Naive B cell (primary cell): ENCODE results near the gene TGFBRAP1. TPM values are rescaled to one million over a fixed set of nuclear protein-coding genes. Genes with fewer than 3 reads are reported as not detected.

Source experiments
- ATAC-seq, 2 donors: fragments of 150-1000 bp; cut with Tn5 transposase; 2 replicates each; pipeline ENCODE4 v1.10.0; 2021; ENCODE audit warnings: low read depth in 2 of 2, mild to moderate bottlenecking in 2 of 2, moderate library complexity in 2 of 2
- DNase-seq: peaks from one replicate; pipeline ENCODE4 v3.0.0; 2022
- H3K27ac Mint-ChIP-seq, 6 donors: one replicate each; pipeline ENCODE4 v1.8.0; 2020 to 2022; ENCODE audit warnings: mild to moderate bottlenecking in 6 of 6, mixed read lengths in 6 of 6, moderate library complexity in 5 of 6, inconsistent platforms in 2 of 6
- H3K27me3 Mint-ChIP-seq, 3 donors: one replicate each; pipeline ENCODE4 v1.8.0; 2021 to 2022; ENCODE audit warnings: mixed read lengths in 3 of 3, mild to moderate bottlenecking in 1 of 3
- H3K36me3 Mint-ChIP-seq, 2 donors: one replicate each; pipeline ENCODE4 v1.8.0; 2020 to 2022; ENCODE audit warnings: mixed read lengths in 2 of 2, inconsistent platforms in 1 of 2, mild to moderate bottlenecking in 1 of 2
- H3K4me1 Mint-ChIP-seq, 3 donors: one replicate each; pipeline ENCODE4 v1.8.0; 2020 to 2022; ENCODE audit warnings: mixed read lengths in 3 of 3, inconsistent platforms in 1 of 3, mild to moderate bottlenecking in 1 of 3, moderate library complexity in 1 of 3
- H3K4me3 Mint-ChIP-seq, 8 donors: one replicate each; pipeline ENCODE4 v1.8.0; 2020 to 2022; ENCODE audit warnings: mild to moderate bottlenecking in 8 of 8, mixed read lengths in 8 of 8, moderate library complexity in 8 of 8, inconsistent platforms in 2 of 8
- H3K9me3 Mint-ChIP-seq, 7 donors: one replicate each; pipeline ENCODE4 v1.8.0; 2020 to 2022; ENCODE audit warnings: mixed read lengths in 7 of 7, mild to moderate bottlenecking in 5 of 7, inconsistent platforms in 2 of 7, moderate library complexity in 1 of 7
- polyA plus RNA-seq, 6 donors: library from polyadenylated mRNA; unstranded; fragments of 300-500 nt; fragmentation: Illumina TruSeq; gene quantifications; one replicate each; pipeline ENCODE4 v1.2.3, GENCODE V29; 2021; ENCODE audit warnings: low read depth in 6 of 6

The TGFBRAP1 gene
- 10 to 100 TPM; 17.2 to 31.2 (median 20.5) TPM for polyA plus RNA-seq

- Mint-ChIP-seq H3K27me3 (no peaks in the 10 kb centered on the region), H3K27ac (peak within 1 kb of the TSS; percentile 90 to 98 (median 96)), H3K9me3 (no peaks in the 10 kb centered on the region), H3K4me3 (peak within 1 kb of the TSS; percentile 86 to 99 (median 96)), H3K4me1 (peaks cover 29 to 41% (median 39%) of the 10 kb centered on the region in 3 donors), H3K36me3 (no peaks in the 10 kb centered on the region)
- DNase-seq, result peak; percentile 79
- peak; percentile 92 to 93 for ATAC-seq
These were observed at the start of gene TGFBRAP1 for GRCh38 chr2:105329561-105330495. Gene TGFBRAP1, minus strand, starts transcription at chr2:105329735. Its CDS starts 21,434 bp downstream, at chr2:105308301.

GRCh38 chr2:105378921-105379383 is 49.4 kb upstream of the TGFBRAP1 start:
- H3K4me3 Mint-ChIP-seq, result no peak overlapping the region
- ATAC-seq (no peak), DNase-seq (no peak)
- no peaks in the 10 kb centered on the region for H3K36me3 Mint-ChIP-seq
- no peak overlapping the region for H3K27ac Mint-ChIP-seq
- peaks cover under 1 to 8% (median 6%) of the 10 kb centered on the region in 3 donors for H3K27me3 Mint-ChIP-seq
- no peaks in the 10 kb centered on the region for H3K9me3 Mint-ChIP-seq
- H3K4me1 Mint-ChIP-seq, result no peaks in the 10 kb centered on the region

DNA sequence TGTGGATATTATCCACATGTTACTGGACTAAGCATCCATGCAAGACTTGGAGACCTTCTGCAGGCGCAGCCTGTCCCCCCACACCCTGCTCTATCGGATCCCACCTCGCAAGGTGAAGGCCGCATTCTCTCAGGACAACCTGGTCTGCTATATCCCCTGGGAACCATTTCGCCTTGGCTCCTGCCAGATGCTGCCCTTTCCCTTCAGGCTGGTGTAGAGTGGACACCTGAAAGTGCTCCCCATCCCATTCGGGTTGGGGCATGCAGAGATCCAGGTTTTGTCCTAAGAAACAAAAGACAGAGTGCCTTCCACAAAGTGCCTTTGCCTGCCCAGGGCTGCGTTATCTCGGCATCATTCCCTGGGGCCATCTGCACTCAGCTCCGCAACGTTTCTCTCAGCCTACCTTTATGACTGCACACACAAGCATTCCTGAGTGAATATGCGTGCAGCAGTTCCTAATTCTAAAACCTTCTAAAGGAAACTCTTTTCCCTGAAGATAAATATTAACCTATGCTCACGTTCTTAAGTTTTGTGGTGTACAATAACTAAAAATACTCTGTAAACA is 48.8 kb upstream of the TGFBRAP1 start:
- no peak overlapping the region for H3K4me3 Mint-ChIP-seq
- no peak overlapping the region for H3K27ac Mint-ChIP-seq
- H3K9me3 Mint-ChIP-seq, result no peaks in the 10 kb centered on the region
- peaks cover 1 to 8% (median 8%) of the 10 kb centered on the region in 3 donors for H3K27me3 Mint-ChIP-seq
- no peaks in the 10 kb centered on the region for H3K36me3 Mint-ChIP-seq
- DNase-seq (no peak), ATAC-seq (no peak)
- H3K4me1 Mint-ChIP-seq, result no peaks in the 10 kb centered on the region

- ATAC-seq (no peak), DNase-seq (no peak)
- Mint-ChIP-seq H3K4me1 (no peaks in the 10 kb centered on the region), H3K4me3 (no peak overlapping the region), H3K27me3 (peaks cover 3 to 8% (median 8%) of the 10 kb centered on the region in 3 donors), H3K27ac (no peak overlapping the region), H3K9me3 (no peaks in the 10 kb centered on the region), H3K36me3 (no peaks in the 10 kb centered on the region)
These were observed 48.3 kb upstream of the TGFBRAP1 start for GRCh38 chr2:105377871-105378270.

GRCh38 chr2:105376789-105377240 is 47.3 kb upstream of the TGFBRAP1 start:
- Mint-ChIP-seq H3K9me3 (no peaks in the 10 kb centered on the region), H3K4me1 (no peaks in the 10 kb centered on the region), H3K27ac (peak overlapping the region in 1 of 6 donors; percentile 77), H3K27me3 (peaks cover 3 to 8% (median 8%) of the 10 kb centered on the region in 3 donors), H3K4me3 (no peak overlapping the region), H3K36me3 (no peaks in the 10 kb centered on the region)
- no peak for DNase-seq
- ATAC-seq, result no peak

DNA sequence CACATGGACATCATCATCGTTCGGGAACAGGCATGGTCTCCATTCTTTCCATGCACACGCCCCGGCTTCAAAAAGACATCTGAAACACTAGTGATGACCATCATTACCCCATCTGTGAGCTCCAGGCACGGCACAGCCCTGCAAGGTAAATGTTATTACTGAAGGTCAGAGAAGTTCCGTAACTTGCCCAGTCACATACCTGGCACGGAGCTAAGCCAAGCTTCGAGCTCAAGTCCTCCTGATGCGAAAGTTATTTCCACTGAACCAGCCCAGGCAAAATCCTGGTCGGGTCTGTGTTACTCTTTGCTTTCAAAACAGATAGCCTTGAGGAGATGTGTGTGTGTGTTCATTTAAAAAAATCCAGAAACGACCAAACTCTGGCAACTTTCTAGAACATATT is 46.5 kb upstream of the TGFBRAP1 start:
- Mint-ChIP-seq H3K9me3 (no peaks in the 10 kb centered on the region), H3K36me3 (no peaks in the 10 kb centered on the region), H3K4me3 (no peak overlapping the region), H3K27ac (no peak overlapping the region), H3K27me3 (peaks cover 3 to 8% (median 8%) of the 10 kb centered on the region in 3 donors), H3K4me1 (no peaks in the 10 kb centered on the region)
- no peak for DNase-seq
- no peak for ATAC-seq

DNA sequence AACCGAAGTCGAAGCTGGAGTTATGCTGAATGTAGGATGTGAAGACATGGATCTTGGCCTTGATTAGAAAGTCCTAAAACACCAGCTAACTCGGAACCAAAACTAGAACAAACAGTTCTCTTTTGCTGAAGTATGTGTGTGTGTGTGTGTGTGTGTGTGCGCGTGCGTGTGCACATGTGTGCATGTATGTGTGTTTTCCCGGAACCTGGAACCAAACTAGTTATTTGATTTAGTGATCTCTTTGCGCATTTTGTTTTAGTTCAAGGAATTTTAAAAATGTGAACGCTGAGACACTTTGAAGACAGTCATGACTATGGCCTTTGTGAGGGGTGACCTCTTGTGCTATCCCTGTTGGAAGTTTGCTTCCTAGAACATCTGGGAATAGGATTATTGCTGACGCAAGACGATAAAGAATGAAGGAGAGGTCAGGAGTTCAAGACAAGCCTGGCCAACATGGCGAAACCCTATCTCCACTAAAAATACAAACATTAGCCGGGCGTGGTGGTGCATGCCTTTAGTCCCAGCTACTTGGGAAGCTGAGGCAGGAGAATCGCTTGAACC is 45.5 kb upstream of the TGFBRAP1 start:
- no peaks in the 10 kb centered on the region for H3K36me3 Mint-ChIP-seq
- ATAC-seq (no peak), DNase-seq (no peak)
- H3K27me3 Mint-ChIP-seq, result peaks cover 3 to 10% (median 10%) of the 10 kb centered on the region in 3 donors
- peaks cover 0 to 2% (median 2%) of the 10 kb centered on the region in 3 donors for H3K4me1 Mint-ChIP-seq
- no peak overlapping the region for H3K27ac Mint-ChIP-seq
- no peaks in the 10 kb centered on the region for H3K9me3 Mint-ChIP-seq
- no peak overlapping the region for H3K4me3 Mint-ChIP-seq

GRCh38 chr2:105373895-105374401 is 44.4 kb upstream of the TGFBRAP1 start:
- no peak for ATAC-seq
- Mint-ChIP-seq H3K36me3 (no peaks in the 10 kb centered on the region), H3K4me1 (peaks cover 5 to 12% (median 9%) of the 10 kb centered on the region in 3 donors), H3K27ac (peak overlapping the region in 1 of 6 donors; percentile 20), H3K9me3 (no peaks in the 10 kb centered on the region), H3K4me3 (no peak overlapping the region), H3K27me3 (peaks cover 7 to 17% (median 8%) of the 10 kb centered on the region in 3 donors)
- no peak for DNase-seq

- no peak for ATAC-seq
- no peak for DNase-seq
- H3K27ac Mint-ChIP-seq, result no peak overlapping the region
- no peaks in the 10 kb centered on the region for H3K9me3 Mint-ChIP-seq
- H3K4me1 Mint-ChIP-seq, result peaks cover 5 to 12% (median 9%) of the 10 kb centered on the region in 3 donors
- H3K4me3 Mint-ChIP-seq, result no peak overlapping the region
- peaks cover 7 to 17% (median 8%) of the 10 kb centered on the region in 3 donors for H3K27me3 Mint-ChIP-seq
- no peaks in the 10 kb centered on the region for H3K36me3 Mint-ChIP-seq
These were observed 43.8 kb upstream of the TGFBRAP1 start for GRCh38 chr2:105373344-105373781.

GRCh38 chr2:105371810-105372209 is 42.3 kb upstream of the TGFBRAP1 start:
- Mint-ChIP-seq H3K4me1 (peaks cover 5 to 12% (median 9%) of the 10 kb centered on the region in 3 donors), H3K9me3 (no peaks in the 10 kb centered on the region), H3K36me3 (no peaks in the 10 kb centered on the region), H3K27me3 (peaks cover 7 to 17% (median 8%) of the 10 kb centered on the region in 3 donors), H3K27ac (no peak overlapping the region), H3K4me3 (no peak overlapping the region)
- no peak for ATAC-seq
- DNase-seq, result no peak

DNA sequence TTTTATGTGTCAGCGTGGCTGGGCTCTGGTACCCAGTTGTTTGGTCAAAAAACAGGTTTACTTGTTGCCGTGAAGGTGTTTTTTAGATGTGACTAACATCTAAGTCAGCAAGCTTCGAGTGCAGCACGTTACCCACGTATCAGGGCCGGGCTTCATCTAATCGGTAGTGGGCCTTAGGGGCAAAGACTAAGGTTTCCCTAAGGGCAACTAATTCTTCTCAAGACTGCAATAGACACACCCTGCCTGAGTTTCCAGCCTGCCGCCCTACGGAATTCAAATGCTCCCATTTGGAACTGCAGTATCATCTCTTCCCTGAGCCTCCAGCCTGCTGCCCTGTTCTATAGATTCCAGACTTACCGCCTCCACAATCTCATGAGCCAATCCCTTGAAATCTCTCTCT is 41.6 kb upstream of the TGFBRAP1 start:
- Mint-ChIP-seq H3K4me3 (no peak overlapping the region), H3K27ac (no peak overlapping the region), H3K27me3 (peaks cover 7 to 15% (median 8%) of the 10 kb centered on the region in 3 donors), H3K36me3 (no peaks in the 10 kb centered on the region), H3K4me1 (peaks cover 5 to 12% (median 9%) of the 10 kb centered on the region in 3 donors), H3K9me3 (no peaks in the 10 kb centered on the region)
- DNase-seq (no peak), ATAC-seq (no peak)

- DNase-seq (peak; percentile 65), ATAC-seq (peak; percentile 96 to 99)
- peak overlapping the region in 2 of 6 donors; percentile 70 to 75 for H3K27ac Mint-ChIP-seq
- H3K36me3 Mint-ChIP-seq, result no peaks in the 10 kb centered on the region
- H3K27me3 Mint-ChIP-seq, result peaks cover 7 to 18% (median 8%) of the 10 kb centered on the region in 3 donors
- peaks cover 5 to 12% (median 9%) of the 10 kb centered on the region in 3 donors for H3K4me1 Mint-ChIP-seq
- peak overlapping the region in 2 of 8 donors; percentile 12 to 26 for H3K4me3 Mint-ChIP-seq
- H3K9me3 Mint-ChIP-seq, result no peaks in the 10 kb centered on the region
These were observed 40.5 kb upstream of the TGFBRAP1 start for GRCh38 chr2:105369777-105370690.
